Activated naive CD4-positive, alpha-beta T cell treated with anti-CD3 and anti-CD28 coated beads, Interleukin-2, amount 50 U/mL, for 16 hours (primary cell): ENCODE measurements around the gene FUT4.
"Not testable (repeated sequence)": the region's sequence is repeated elsewhere in the genome, so short reads cannot be mapped to it uniquely, and the experiment has no call there.

Source experiments
- DNase-seq: peaks from one replicate; pipeline ENCODE4 v3.0.0-alpha.2; 2020

The FUT4 gene

GRCh38 chr11:94568717-94569116 is 25.0 kb downstream of the FUT4 start:
- no peak for DNase-seq

GRCh38 chr11:94572975-94573374 is 29.3 kb downstream of the FUT4 start:
- DNase-seq: not testable (repeated sequence)

GRCh38 chr11:94574193-94574961 is 30.7 kb downstream of the FUT4 start:
- DNase-seq: no peak

GRCh38 chr11:94576306-94576705 is 32.6 kb downstream of the FUT4 start:
- no peak for DNase-seq

GRCh38 chr11:94577841-94578240 is 34.1 kb downstream of the FUT4 start:
- DNase-seq: no peak

- DNase-seq: no peak
These were observed 38.2 kb downstream of the FUT4 start for GRCh38 chr11:94581926-94582325.

- no peak for DNase-seq
These were observed 39.6 kb downstream of the FUT4 start for GRCh38 chr11:94583213-94583865.

GRCh38 chr11:94583866-94584500 is 40.3 kb downstream of the FUT4 start:
- DNase-seq: no peak

GRCh38 chr11:94584978-94585377 is 41.3 kb downstream of the FUT4 start:
- no peak for DNase-seq

- DNase-seq: no peak
These were observed 41.7 kb downstream of the FUT4 start for GRCh38 chr11:94585399-94585798.

GRCh38 chr11:94586546-94586945 is 42.8 kb downstream of the FUT4 start:
- DNase-seq: no peak

GRCh38 chr11:94586978-94587377 is 43.3 kb downstream of the FUT4 start:
- DNase-seq: no peak

- no peak for DNase-seq
These were observed 44.7 kb downstream of the FUT4 start for GRCh38 chr11:94588366-94588942.

- DNase-seq: no peak
These were observed 46.8 kb downstream of the FUT4 start for GRCh38 chr11:94590352-94591041.

GRCh38 chr11:94593030-94593429 is 49.3 kb downstream of the FUT4 start:
- DNase-seq: no peak

GRCh38 chr11:94595076-94595475 is 51.4 kb downstream of the FUT4 start:
- DNase-seq: no peak

- no peak for DNase-seq
These were observed 54.2 kb downstream of the FUT4 start for GRCh38 chr11:94597896-94598295.
